ENCODE results near the gene EPC2.
"Not testable (repeated sequence)": the region's sequence is repeated elsewhere in the genome, so short reads cannot be mapped to it uniquely, and the experiment has no call there.

The EPC2 gene

DNA sequence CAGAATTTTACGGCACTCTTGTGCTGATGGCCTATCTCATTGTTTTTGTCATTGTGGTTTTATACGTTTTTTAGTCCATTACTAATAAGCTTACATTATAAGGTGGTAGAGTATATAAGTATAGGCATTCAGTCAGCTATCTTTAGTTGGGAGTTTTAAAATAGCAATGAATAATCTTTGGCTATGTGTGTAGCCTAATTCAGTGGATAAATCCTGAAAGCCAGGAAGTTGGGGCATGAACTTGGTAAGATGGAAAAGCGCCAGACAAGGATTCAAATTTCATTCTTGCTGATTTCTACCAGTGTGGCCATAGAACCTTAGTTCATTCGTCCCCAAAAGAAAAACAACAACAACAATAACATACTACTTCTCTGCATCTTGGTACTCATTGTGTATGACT is 31.2 kb downstream of the EPC2 start:
- no peak for DNase-seq

DNA sequence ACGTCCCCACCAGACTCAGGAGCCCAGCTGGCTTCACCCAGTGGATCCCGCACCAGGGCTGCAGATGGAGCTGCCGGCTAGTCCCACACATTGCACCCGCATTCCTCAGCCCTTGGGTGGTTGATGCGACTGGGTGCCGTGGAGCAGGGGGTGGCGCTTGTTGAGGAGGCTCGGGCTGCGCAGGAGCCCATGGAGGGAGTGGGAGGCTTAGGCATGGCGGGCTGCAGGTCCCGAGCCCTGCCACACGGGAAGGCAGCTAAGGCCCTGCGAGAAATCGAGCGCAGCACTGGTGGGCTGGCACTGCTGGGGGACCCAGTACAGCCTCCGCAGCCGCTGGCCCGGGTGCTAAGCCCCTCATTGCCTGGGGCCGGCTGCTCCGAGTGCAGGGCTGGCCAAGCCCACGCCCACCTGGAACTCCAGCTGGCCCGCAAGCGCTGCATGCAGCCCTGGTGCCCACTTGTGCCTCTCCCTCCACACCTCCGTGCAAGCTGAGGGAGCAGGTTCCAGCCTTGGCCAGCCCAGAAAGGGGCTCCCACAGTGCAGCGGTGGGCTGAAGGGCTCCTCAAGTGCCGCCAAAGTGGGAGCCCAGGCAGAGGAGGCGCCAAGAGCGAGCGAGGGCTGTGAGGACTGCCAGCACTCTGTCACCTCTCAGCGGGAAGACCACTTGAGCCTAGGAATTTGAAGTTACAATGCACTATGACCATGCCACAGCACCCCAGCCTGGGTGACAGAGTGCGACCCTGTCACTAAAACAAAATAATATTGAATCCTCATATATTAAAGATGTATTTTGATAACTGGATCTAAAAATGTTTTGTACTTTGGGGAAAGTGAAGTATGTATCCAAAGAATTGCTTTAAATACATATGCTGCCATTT is 34.0 kb downstream of the EPC2 start:
- DNase-seq = not testable (repeated sequence)

- DNase-seq = no peak
Observed at GRCh38 chr2:148680462-148680861, 35.9 kb downstream of the EPC2 start.

GRCh38 chr2:148681443-148681842 is 36.9 kb downstream of the EPC2 start:
- no peak for DNase-seq

- DNase-seq = not testable (repeated sequence)
Observed at GRCh38 chr2:148681862-148682261, 37.3 kb downstream of the EPC2 start.

- DNase-seq = no peak
Observed at GRCh38 chr2:148684507-148684906, 40.0 kb downstream of the EPC2 start.

- DNase-seq = no peak
Observed at GRCh38 chr2:148687543-148687942, 43.0 kb downstream of the EPC2 start.

- DNase-seq = not testable (repeated sequence)
Observed at GRCh38 chr2:148688011-148688410, 43.5 kb downstream of the EPC2 start.

DNA sequence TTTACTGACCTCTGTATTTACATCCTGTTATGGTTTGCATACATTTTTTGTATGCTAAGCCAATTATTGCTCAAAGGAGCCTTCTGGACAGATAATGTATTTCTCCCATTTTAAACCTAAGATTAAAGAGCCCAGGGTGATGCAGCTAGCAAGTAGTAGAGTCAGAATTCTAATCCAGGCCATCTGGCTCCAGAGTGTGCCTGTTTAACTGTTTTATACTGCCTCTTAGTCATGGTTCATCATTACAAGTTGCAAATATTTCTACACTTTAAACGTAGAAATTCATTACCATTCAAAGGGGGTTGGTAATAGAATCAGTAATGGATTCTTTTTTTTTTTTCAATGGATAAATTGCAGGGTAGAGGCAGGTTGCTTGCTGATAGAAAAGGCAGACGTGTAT is 52.4 kb downstream of the EPC2 start:
- DNase-seq = no peak

DNA sequence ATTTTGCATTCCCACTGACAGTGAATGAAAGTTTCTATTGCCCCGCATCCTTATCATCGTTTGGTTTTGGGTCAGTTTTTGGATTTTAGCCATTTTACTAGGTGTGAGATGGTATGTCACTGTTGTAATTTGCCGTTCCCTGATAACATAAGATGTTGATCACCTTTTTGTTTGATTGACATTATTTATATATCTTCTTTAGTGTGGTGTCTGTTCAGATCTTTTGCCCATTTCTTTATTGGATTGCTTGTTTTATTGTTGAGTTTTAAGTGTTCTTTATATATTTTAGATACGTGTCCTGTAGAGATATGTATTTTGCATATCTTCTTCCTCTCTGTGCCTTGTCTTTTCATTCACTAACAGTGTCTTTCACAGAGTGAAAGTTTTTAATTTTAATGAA is 55.3 kb downstream of the EPC2 start:
- DNase-seq = no peak

DNA sequence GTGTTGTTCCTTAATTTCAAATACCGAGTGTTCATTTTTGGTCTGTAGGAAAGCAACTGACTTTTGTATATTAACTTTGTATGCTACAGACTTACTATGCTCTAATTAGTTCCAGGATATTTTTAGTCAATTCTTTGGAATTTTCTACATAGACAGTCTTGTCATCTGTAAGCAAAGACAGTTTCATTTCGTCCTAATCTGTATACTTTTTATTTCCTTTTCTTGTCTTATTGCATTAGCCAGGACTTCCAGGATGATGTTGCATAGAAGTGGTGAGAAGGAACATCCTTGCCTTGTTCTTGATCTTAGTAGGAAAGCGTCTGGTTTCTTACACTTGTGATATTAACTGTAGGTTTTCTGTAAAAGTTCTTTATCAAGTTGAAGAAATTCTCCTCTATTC is 56.5 kb downstream of the EPC2 start:
- no peak for DNase-seq

DNA sequence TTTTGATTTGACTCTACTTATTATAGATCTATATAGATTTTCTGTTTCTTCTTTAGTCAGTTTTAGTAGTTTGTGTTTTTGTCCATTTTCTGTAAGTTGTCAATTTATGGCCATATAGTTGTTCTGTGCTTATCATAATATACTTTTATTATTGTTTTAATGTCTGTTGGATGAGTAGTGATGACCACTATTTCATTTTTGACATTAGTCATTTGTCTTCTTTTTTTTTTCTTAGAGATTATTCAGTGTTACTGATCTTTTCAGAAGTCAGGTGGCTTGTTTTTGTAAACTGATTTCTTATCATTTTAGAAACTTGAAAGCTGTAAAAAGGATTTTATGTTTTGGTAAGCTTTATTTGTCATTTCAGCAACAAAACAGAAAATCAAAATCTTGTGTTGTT is 57.3 kb downstream of the EPC2 start:
- no peak for DNase-seq

DNA sequence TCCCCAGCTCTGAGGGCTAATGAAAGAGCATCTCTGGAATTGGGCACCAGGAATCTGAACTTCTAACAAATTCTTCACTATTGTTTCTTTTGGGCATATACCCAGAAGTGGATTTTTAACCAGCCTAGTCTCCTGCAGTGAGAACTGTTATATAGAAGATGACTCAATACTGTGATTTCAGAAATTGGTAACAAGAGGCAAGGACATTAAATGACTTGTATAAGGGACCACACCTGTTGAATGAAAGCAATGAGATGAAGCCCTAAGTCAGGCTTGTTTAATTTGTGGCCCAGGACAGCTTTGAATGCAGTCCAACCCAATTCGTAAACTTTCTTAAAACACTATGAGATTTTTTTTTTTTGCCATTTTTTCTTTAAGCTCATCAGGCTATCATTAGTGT is 57.9 kb downstream of the EPC2 start:
- no peak for DNase-seq

GRCh38 chr2:148704247-148704646 is 59.7 kb downstream of the EPC2 start:
- no peak for DNase-seq

DNA sequence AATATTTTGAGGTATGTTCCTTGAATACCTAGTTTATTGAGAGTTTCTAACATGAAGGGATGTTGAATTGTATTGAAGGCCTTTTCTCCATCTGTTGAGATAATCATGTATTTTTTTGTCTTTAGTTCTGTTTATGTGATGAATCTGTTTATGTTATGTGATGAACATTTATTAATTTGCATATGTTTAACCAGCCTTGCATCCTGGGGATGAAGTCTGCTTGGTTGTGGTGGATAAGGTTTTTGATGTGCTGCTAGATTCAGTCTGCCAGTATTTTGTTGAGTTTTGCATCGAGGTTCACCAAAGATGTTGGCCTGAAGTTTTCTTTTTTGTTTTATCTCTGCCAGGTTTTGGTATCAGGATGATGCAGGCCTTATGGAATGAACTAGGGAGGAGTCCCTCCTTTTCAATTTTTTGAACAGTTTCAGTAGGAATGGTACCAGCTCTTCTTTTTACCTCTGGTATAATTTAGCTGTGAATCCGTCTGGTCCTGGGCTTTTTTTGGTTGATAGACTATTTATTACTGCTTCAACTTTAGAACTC is 71.9 kb downstream of the EPC2 start:
- DNase-seq = no peak

GRCh38 chr2:148718039-148718438 is 73.5 kb downstream of the EPC2 start:
- no peak for DNase-seq

GRCh38 chr2:148719195-148719749 is 74.7 kb downstream of the EPC2 start:
- no peak for DNase-seq

DNA sequence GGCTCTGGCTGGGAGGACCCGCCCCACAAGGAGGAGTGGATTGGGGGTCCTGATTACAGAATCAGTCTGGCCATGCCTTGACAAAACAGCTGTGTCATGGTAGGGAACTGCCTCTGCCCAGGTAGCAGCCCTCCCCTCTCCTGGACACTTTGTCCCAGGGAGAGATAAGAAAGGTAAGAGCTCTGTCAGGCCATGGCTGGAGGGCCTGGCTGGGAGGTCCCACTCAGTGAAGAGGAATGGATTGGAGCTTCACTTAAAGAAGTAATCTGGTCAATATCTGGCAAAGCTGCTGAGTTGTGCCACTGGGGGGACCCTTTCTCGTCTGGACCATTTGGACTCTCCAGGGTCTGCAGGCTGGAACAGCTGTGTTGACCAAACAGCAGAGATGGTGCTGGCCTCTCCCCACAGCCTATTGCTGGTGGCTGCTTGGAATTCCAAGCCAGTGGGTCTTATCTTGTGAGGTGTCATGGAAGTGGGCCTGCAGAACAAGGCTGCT is 75.4 kb downstream of the EPC2 start:
- DNase-seq = no peak

GRCh38 chr2:148720501-148721001 is 76.0 kb downstream of the EPC2 start:
- DNase-seq = no peak

- DNase-seq = no peak
Observed at GRCh38 chr2:148721520-148721931, 77.0 kb downstream of the EPC2 start.

- DNase-seq = no peak
Observed at GRCh38 chr2:148721991-148722777, 77.6 kb downstream of the EPC2 start.

GRCh38 chr2:148725564-148725963 is 81.0 kb downstream of the EPC2 start:
- no peak for DNase-seq

- DNase-seq = no peak
Observed at GRCh38 chr2:148726228-148726627, 81.7 kb downstream of the EPC2 start.
